Measurements from ENCODE around the gene CAMTA1. TPM values are rescaled to one million over a fixed set of nuclear protein-coding genes. Genes with fewer than 3 reads are reported as not detected.

CAMTA1 gene
- total RNA-seq, 1 experiment from 2014 or later, result 82.2 TPM

- no TSS peak for BruUV-seq (replicated peaks)
- no peaks in the 10 kb centered on the region for H3K27me3 ChIP-seq (ENCODE audit: control insufficient read depth, insufficient read depth, low read length)
- intact Hi-C loops (cut with micrococcal nuclease; ENCODE audit: unreplicated experiment) (no loop called here), in situ Hi-C loops (cut with HindIII; ENCODE audit: low pct_unique_long_range_greater_than_20kb, low sequenced_read_pairs) (no loop called here)
- no peaks in the 10 kb centered on the region for H3K9me3 ChIP-seq (ENCODE audit: control insufficient read depth, insufficient read depth, low read depth, low read length)
- ATAC-seq (no peak), DNase-seq (ENCODE audit: low read depth, low spot score) (no peak)
- H3K27ac ChIP-seq (ENCODE audit: low read length), result no peak overlapping the region
- H3K36me3 ChIP-seq (ENCODE audit: control insufficient read depth, insufficient read depth, low read length), result no peaks in the 10 kb centered on the region
- no peak for TF ChIP-seq TCF7L2 (IDR thresholded peaks at IDR 0.05; ENCODE audit: low read depth, low read length)
- TF ChIP-seq CTCF (IDR thresholded peaks at IDR 0.05), result no peak
- TF ChIP-seq POLR2AphosphoS5 (IDR thresholded peaks at IDR 0.05; ENCODE audit: low read depth, low read length), result no peak
- TF ChIP-seq SIN3A (IDR thresholded peaks at IDR 0.05; ENCODE audit: borderline replicate concordance, insufficient read depth, low read depth, low read length), result no peak
- H3K4me1 ChIP-seq (ENCODE audit: control insufficient read depth, insufficient read depth, low read length), result no peaks in the 10 kb centered on the region
- ChIA-PET POLR2A (no interaction called here), CTCF (no interaction called here)
- no peak overlapping the region for H3K4me3 ChIP-seq (ENCODE audit: low read depth in 2 of 2, low read length in 2 of 2)
Observed at GRCh38 chr1:7425771-7426170, 640.5 kb downstream of the CAMTA1 start.

GRCh38 chr1:7426780-7427604 is 641.7 kb downstream of the CAMTA1 start:
- Histone ChIP-seq H3K4me1 (ENCODE audit: control insufficient read depth, insufficient read depth, low read length) (no peaks in the 10 kb centered on the region), H3K4me3 (ENCODE audit: low read depth in 2 of 2, low read length in 2 of 2) (no peak overlapping the region), H3K36me3 (ENCODE audit: control insufficient read depth, insufficient read depth, low read length) (no peaks in the 10 kb centered on the region), H3K27me3 (ENCODE audit: control insufficient read depth, insufficient read depth, low read length) (no peaks in the 10 kb centered on the region), H3K27ac (ENCODE audit: low read length) (no peak overlapping the region), H3K9me3 (ENCODE audit: control insufficient read depth, insufficient read depth, low read depth, low read length) (no peaks in the 10 kb centered on the region)
- TF ChIP-seq REST (IDR thresholded peaks at IDR 0.05; ENCODE audit: insufficient read depth in 1 of 2, low read depth in 2 of 2, low read length in 1 of 2) (no peak), CTCF (IDR thresholded peaks at IDR 0.05) (no peak), POLR2AphosphoS5 (IDR thresholded peaks at IDR 0.05; ENCODE audit: low read depth, low read length) (no peak), SIN3A (IDR thresholded peaks at IDR 0.05; ENCODE audit: borderline replicate concordance, insufficient read depth, low read depth, low read length) (no peak), TCF7L2 (IDR thresholded peaks at IDR 0.05; ENCODE audit: low read depth, low read length) (no peak)
- no TSS peak for BruUV-seq (replicated peaks)
- no peak for DNase-seq (ENCODE audit: low read depth, low spot score)
- no peak for ATAC-seq
- CTCF ChIA-PET, result interaction anchor here (0.5 to 0.6 kb wide), 2 partner anchors 236 to 275 kb away, joined by 3 read pairs; no protein-coding TSS in a partner anchor
- intact Hi-C loops (cut with micrococcal nuclease; ENCODE audit: unreplicated experiment), result no loop called here
- POLR2A ChIA-PET, result interaction anchor here (0.5 kb wide), 1 partner anchor 218 kb away, joined by 9 read pairs; no protein-coding TSS in a partner anchor
- in situ Hi-C loops (cut with HindIII; ENCODE audit: low pct_unique_long_range_greater_than_20kb, low sequenced_read_pairs), result no loop called here
